K562 (cell line): Measurements from ENCODE around the gene APOM. TPM values are rescaled to one million over a fixed set of nuclear protein-coding genes. Genes with fewer than 3 reads are reported as not detected.

Experiments used
- ATF1 ChIP-seq, 2 experiments: fragments of 450-650 bp in 1 of 2; IDR thresholded peaks; 2 replicates each; pipeline ENCODE4 v1.6.1; 2016; ENCODE audit warnings: missing compliant biosample characterization in 1 of 2, missing genetic modification characterization in 1 of 2
- ESRRA ChIP-seq: fragments of 450-650 bp; IDR thresholded peaks from 2 replicates; pipeline ENCODE4 v1.6.1; 2014; ENCODE audit warnings: low read depth, mild to moderate bottlenecking, moderate library complexity, borderline replicate concordance
- MAZ ChIP-seq, 2 experiments: fragments of 450-650 bp in 1 of 2; sonication (generic) in 1 of 2; formaldehyde crosslinking; IDR thresholded peaks in 1 of 2; conservative IDR thresholded peaks in 1 of 2; 2 replicates each; pipeline versions ENCODE4 v1.4.0 to v1.5.0; 2020; ENCODE audit warnings: mild to moderate bottlenecking in 1 of 2, missing genetic modification reagents in 1 of 2
- NBN ChIP-seq: fragments of 450-650 bp; IDR thresholded peaks from 2 replicates; pipeline ENCODE4 v1.6.1; 2016; ENCODE audit warnings: low read depth, mild to moderate bottlenecking
- SFPQ ChIP-seq: fragments of 200-400 bp; formaldehyde crosslinking; IDR thresholded peaks from 2 replicates; pipeline ENCODE4 v1.6.1; 2017; ENCODE audit warnings: mild to moderate bottlenecking, low read depth, low read length, moderate library complexity
- SPI1 ChIP-seq: IDR thresholded peaks from 2 replicates; pipeline ENCODE4 v1.6.1; 2011; ENCODE audit warnings: low read depth, low read length, control low read depth, borderline replicate concordance
- YBX1 ChIP-seq: fragments of 450-650 bp; IDR thresholded peaks from 2 replicates; pipeline ENCODE4 v1.7.1; 2016; ENCODE audit warnings: mild to moderate bottlenecking
- ZBED1 ChIP-seq: IDR thresholded peaks from 2 replicates; pipeline ENCODE4 v1.6.1; 2014
- ZNF146 ChIP-seq: IDR thresholded peaks from one replicate; pipeline ENCODE4 v1.6.1; 2018; ENCODE audit warnings: missing compliant biosample characterization; ENCODE audit not compliant: unreplicated experiment
- ZNF280A ChIP-seq: fragments of 450-650 bp; IDR thresholded peaks from 2 replicates; pipeline ENCODE4 v1.6.1; 2018; ENCODE audit warnings: mild to moderate bottlenecking, low read depth; ENCODE audit not compliant: partially characterized antibody
- ZNF316 ChIP-seq: fragments of 450-650 bp; IDR thresholded peaks from 2 replicates; pipeline ENCODE4 v1.6.1; 2016
- ZSCAN32 ChIP-seq: fragments of 450-650 bp; formaldehyde crosslinking; IDR thresholded peaks from 2 replicates; pipeline ENCODE4 v1.4.0; 2020; ENCODE audit warnings: mild to moderate bottlenecking, moderate library complexity
- polyA plus RNA-seq, 8 experiments: library from polyadenylated mRNA; depleted of rRNA in 4 of 8; stranded (reverse) in 5 of 8; unstranded in 3 of 8; fragments of >200 nt; fragmentation: Nextera tagmentation in 2 of 8; fragmentation: Illumina TruSeq in 1 of 8; extraction: Ambion mirVana in 2 of 8; extraction: Trizol in 1 of 8; gene quantifications; 2 replicates each; pipeline versions ENCODE4 v1.2.1 to v1.2.3, GENCODE V29; 2011 to 2014; ENCODE audit warnings: inconsistent platforms in 1 of 8, missing spikeins in 1 of 8
- total RNA-seq, 7 experiments: library from RNA; depleted of rRNA in 6 of 7; stranded (reverse); fragments of >200 nt in 6 of 7; fragmentation: Illumina TruSeq in 2 of 7; extraction: Trizol in 2 of 7; gene quantifications; 2 replicates each; pipeline versions ENCODE4 v1.2.1 to v1.2.3, GENCODE V29; 2011 to 2021; ENCODE audit warnings: low replicate concordance in 1 of 7
- TF ChIP-seq, protein P1 (sequence below): fragments of 450-650 bp; IDR thresholded peaks from 2 replicates; pipeline ENCODE4 v1.6.1; 2016; ENCODE audit warnings: mild to moderate bottlenecking, moderate library complexity

The APOM gene
- total and polyA plus RNA-seq, 9 of the 15 experiments (the other 6 are each of a cell fraction or from before 2014, with no cell fraction given): 5.7 to 24.3 (median 10.4) TPM

DNA sequence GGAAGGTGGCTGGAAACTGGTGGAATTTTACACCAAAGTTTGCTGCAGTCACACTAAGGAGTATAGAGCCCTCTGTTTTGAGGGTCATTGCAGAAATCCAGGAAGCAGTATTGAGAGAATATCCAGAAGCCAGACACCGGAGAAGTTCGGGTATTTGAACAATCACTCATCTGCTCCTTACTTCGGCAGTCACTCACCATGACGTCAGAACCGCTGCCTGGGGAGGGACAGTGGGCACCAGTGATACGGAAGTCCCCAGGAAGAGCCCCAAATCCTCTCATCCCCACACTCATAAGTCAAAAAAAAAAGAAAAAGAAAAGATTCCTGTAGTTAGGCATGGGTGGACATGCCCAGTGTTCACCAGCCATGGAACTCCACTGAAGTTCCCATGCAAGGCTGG lies 21.2 kb downstream of the APOM start (continued):
- TF ChIP-seq SFPQ (no peak), SPI1 (peak; percentile 42; the same call in 1 of the 2 replicates), YBX1 (no peak), MAZ (CRISPR knock-in tag; conservative IDR thresholded peaks at IDR 0.05 in 1 of 2, IDR thresholded peaks at IDR 0.05 in 1 of 2) (0 out of 4 replicates have a peak, but pooled peaks of 1 of the 2 experiments have one; percentile 27), ZNF146 (CRISPR knock-in tag) (no peak), NBN (0 out of 2 replicates have a peak, but pooled peaks have one; percentile 62), ZSCAN32 (CRISPR knock-in tag) (0 out of 2 replicates have a peak, but pooled peaks have one; percentile 44), ZNF316 (no peak), ESRRA (no peak), ATF1 (CRISPR knock-in tag; IDR thresholded peaks at IDR 0.05) (no peak), ATF1 (tag; IDR thresholded peaks at IDR 0.05) (peak; percentile 93), ZNF280A (no peak), ZBED1 (no peak)
- TF ChIP-seq, protein P1, sequence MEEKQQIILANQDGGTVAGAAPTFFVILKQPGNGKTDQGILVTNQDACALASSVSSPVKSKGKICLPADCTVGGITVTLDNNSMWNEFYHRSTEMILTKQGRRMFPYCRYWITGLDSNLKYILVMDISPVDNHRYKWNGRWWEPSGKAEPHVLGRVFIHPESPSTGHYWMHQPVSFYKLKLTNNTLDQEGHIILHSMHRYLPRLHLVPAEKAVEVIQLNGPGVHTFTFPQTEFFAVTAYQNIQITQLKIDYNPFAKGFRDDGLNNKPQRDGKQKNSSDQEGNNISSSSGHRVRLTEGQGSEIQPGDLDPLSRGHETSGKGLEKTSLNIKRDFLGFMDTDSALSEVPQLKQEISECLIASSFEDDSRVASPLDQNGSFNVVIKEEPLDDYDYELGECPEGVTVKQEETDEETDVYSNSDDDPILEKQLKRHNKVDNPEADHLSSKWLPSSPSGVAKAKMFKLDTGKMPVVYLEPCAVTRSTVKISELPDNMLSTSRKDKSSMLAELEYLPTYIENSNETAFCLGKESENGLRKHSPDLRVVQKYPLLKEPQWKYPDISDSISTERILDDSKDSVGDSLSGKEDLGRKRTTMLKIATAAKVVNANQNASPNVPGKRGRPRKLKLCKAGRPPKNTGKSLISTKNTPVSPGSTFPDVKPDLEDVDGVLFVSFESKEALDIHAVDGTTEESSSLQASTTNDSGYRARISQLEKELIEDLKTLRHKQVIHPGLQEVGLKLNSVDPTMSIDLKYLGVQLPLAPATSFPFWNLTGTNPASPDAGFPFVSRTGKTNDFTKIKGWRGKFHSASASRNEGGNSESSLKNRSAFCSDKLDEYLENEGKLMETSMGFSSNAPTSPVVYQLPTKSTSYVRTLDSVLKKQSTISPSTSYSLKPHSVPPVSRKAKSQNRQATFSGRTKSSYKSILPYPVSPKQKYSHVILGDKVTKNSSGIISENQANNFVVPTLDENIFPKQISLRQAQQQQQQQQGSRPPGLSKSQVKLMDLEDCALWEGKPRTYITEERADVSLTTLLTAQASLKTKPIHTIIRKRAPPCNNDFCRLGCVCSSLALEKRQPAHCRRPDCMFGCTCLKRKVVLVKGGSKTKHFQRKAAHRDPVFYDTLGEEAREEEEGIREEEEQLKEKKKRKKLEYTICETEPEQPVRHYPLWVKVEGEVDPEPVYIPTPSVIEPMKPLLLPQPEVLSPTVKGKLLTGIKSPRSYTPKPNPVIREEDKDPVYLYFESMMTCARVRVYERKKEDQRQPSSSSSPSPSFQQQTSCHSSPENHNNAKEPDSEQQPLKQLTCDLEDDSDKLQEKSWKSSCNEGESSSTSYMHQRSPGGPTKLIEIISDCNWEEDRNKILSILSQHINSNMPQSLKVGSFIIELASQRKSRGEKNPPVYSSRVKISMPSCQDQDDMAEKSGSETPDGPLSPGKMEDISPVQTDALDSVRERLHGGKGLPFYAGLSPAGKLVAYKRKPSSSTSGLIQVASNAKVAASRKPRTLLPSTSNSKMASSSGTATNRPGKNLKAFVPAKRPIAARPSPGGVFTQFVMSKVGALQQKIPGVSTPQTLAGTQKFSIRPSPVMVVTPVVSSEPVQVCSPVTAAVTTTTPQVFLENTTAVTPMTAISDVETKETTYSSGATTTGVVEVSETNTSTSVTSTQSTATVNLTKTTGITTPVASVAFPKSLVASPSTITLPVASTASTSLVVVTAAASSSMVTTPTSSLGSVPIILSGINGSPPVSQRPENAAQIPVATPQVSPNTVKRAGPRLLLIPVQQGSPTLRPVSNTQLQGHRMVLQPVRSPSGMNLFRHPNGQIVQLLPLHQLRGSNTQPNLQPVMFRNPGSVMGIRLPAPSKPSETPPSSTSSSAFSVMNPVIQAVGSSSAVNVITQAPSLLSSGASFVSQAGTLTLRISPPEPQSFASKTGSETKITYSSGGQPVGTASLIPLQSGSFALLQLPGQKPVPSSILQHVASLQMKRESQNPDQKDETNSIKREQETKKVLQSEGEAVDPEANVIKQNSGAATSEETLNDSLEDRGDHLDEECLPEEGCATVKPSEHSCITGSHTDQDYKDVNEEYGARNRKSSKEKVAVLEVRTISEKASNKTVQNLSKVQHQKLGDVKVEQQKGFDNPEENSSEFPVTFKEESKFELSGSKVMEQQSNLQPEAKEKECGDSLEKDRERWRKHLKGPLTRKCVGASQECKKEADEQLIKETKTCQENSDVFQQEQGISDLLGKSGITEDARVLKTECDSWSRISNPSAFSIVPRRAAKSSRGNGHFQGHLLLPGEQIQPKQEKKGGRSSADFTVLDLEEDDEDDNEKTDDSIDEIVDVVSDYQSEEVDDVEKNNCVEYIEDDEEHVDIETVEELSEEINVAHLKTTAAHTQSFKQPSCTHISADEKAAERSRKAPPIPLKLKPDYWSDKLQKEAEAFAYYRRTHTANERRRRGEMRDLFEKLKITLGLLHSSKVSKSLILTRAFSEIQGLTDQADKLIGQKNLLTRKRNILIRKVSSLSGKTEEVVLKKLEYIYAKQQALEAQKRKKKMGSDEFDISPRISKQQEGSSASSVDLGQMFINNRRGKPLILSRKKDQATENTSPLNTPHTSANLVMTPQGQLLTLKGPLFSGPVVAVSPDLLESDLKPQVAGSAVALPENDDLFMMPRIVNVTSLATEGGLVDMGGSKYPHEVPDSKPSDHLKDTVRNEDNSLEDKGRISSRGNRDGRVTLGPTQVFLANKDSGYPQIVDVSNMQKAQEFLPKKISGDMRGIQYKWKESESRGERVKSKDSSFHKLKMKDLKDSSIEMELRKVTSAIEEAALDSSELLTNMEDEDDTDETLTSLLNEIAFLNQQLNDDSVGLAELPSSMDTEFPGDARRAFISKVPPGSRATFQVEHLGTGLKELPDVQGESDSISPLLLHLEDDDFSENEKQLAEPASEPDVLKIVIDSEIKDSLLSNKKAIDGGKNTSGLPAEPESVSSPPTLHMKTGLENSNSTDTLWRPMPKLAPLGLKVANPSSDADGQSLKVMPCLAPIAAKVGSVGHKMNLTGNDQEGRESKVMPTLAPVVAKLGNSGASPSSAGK: no peak
